Panc1 (cell line): ENCODE measurements around the gene ZNF282.

Experiments used
- CTCF ChIP-seq: fragments of 450-650 bp; IDR thresholded peaks from 2 replicates; pipeline ENCODE4 v1.5.1; 2017; ENCODE audit warnings: mild to moderate bottlenecking
- POLR2AphosphoS5 ChIP-seq: IDR thresholded peaks from 2 replicates; pipeline ENCODE4 v1.6.1; 2012; ENCODE audit warnings: mild to moderate bottlenecking, low read depth, low read length, moderate library complexity
- REST ChIP-seq, 2 experiments: IDR thresholded peaks; 2 replicates each; pipeline ENCODE4 v1.6.1; 2011 to 2012; ENCODE audit warnings: low read depth in 2 of 2, control low read depth in 1 of 2, low read length in 1 of 2, mild to moderate bottlenecking in 1 of 2, moderate library complexity in 1 of 2; ENCODE audit not compliant: insufficient read depth in 1 of 2
- SIN3A ChIP-seq: IDR thresholded peaks from 2 replicates; pipeline ENCODE4 v1.6.1; 2012; ENCODE audit warnings: low read depth, mild to moderate bottlenecking, low read length, moderate library complexity, borderline replicate concordance; ENCODE audit not compliant: insufficient read depth

- TF ChIP-seq CTCF, result no peak
- TF ChIP-seq REST (IDR thresholded peaks at IDR 0.05; ENCODE audit: insufficient read depth in 1 of 2, low read depth in 2 of 2, low read length in 1 of 2), result no peak
- no peak for TF ChIP-seq POLR2AphosphoS5
- no peak for TF ChIP-seq SIN3A
Measured at GRCh38 chr7:149161241-149161848, 34.0 kb upstream of the ZNF282 start.
